HCT116 (cell line): ENCODE results near the gene IPO13. TPM values are rescaled to one million over a fixed set of nuclear protein-coding genes. Genes with fewer than 3 reads are reported as not detected.

Experiments
- ATAC-seq: fragments of 200-7000 bp; cut with Tn5 transposase; 2 replicates; pipeline ENCODE4 v1.9.1; 2020; ENCODE audit warnings: mild to moderate bottlenecking, moderate library complexity
- BruUV-seq: library from RNA; stranded (reverse); fragments of 400-500 nt; replicated peaks from 2 replicates; lab custom pipeline; 2021; lab: Mats Ljungman, UMichigan
- CTCF ChIA-PET: fragments of 300-600 bp; sonication (Branson Sonifier 250); formaldehyde crosslinking; loops from one replicate; lab custom pipeline; 2021; ENCODE audit warnings: antibody characterized with exemption; lab: Charles Lee
- POLR2A ChIA-PET: fragments of 300-600, 350-600 bp; sonication (Branson Sonifier 250); formaldehyde crosslinking; loops from one replicate; lab custom pipeline; 2021; ENCODE audit warnings: antibody characterized with exemption; lab: Charles Lee
- RAD21 ChIA-PET, 2 experiments: fragments of 300-600 bp; sonication (Branson Sonifier 250); formaldehyde crosslinking; loops; one replicate each; lab custom pipeline; 2023; ENCODE audit warnings: low total read pairs in 2 of 2; ENCODE audit not compliant: uncharacterized antibody in 2 of 2, unreplicated experiment in 2 of 2, low non-redundant PET in 1 of 2; lab: Charles Lee
- DNase-seq: peaks from one replicate; pipeline ENCODE4 v3.0.0-alpha.2; 2010; ENCODE audit warnings: low read depth, low spot score
- H2AFZ ChIP-seq: fragments of 200-600 bp; shearing (Covaris generic), sonication (generic); 2 replicates; pipeline ENCODE4 v1.6.1; 2017; ENCODE audit warnings: low read depth, mixed run types, mixed read lengths, antibody characterized with exemption, low read length; ENCODE audit not compliant: poor library complexity, severe bottlenecking
- H3K27ac ChIP-seq: 2 replicates; pipeline ENCODE4 v1.5.1; 2012; ENCODE audit warnings: low read depth, low read length
- H3K27me3 ChIP-seq: fragments of 200-600 bp; sonication (generic); 2 replicates; pipeline ENCODE4 v1.6.1; 2016; ENCODE audit warnings: mixed run types, low read length, mixed read lengths; ENCODE audit not compliant: insufficient read depth
- H3K36me3 ChIP-seq, 2 experiments: fragments of 200-500 bp in 1 of 2; fragments of 200-600 bp in 1 of 2; sonication (Bioruptor generic) in 1 of 2; sonication (generic) in 1 of 2; 2 replicates each; pipeline versions ENCODE4 v1.5.1 to v1.6.1; 2014 to 2016; ENCODE audit warnings: low read length in 2 of 2, inconsistent platforms in 1 of 2, mixed read lengths in 1 of 2, mixed run types in 1 of 2; ENCODE audit not compliant: insufficient read depth in 2 of 2, control insufficient read depth in 1 of 2
- H3K4me1 ChIP-seq, 2 experiments: fragments of 200-600 bp in 1 of 2; sonication (generic) in 1 of 2; 2 replicates each; pipeline versions ENCODE4 v1.5.1 to v1.6.1; 2012 to 2017; ENCODE audit warnings: low read length in 2 of 2, inconsistent platforms in 1 of 2, mild to moderate bottlenecking in 1 of 2, mixed read lengths in 1 of 2, mixed run types in 1 of 2, moderate library complexity in 1 of 2; ENCODE audit not compliant: insufficient read depth in 2 of 2, control insufficient read depth in 1 of 2
- H3K4me2 ChIP-seq: fragments of 200-600 bp; sonication (generic); 2 replicates; pipeline ENCODE4 v1.6.1; 2017; ENCODE audit warnings: mixed run types, low read length, mixed read lengths
- H3K4me3 ChIP-seq, 2 experiments: fragments of 200-600 bp in 1 of 2; sonication (generic) in 1 of 2; replicated peaks in 1 of 2; 2 replicates each; pipeline ENCODE4 v1.5.1; 2011 to 2016; ENCODE audit warnings: low read length in 2 of 2, control low read depth in 1 of 2, low read depth in 1 of 2, mild to moderate bottlenecking in 1 of 2, mixed read lengths in 1 of 2, mixed run types in 1 of 2
- H3K79me2 ChIP-seq: fragments of 200-600 bp; sonication (generic); 2 replicates; pipeline ENCODE4 v1.6.1; 2017; ENCODE audit warnings: mild to moderate bottlenecking, mixed run types, low read length, moderate library complexity, mixed read lengths; ENCODE audit not compliant: insufficient read depth
- H3K9ac ChIP-seq: fragments of 200-600 bp; sonication (generic); 2 replicates; pipeline ENCODE4 v1.6.1; 2016; ENCODE audit warnings: low read length, mixed read lengths
- H3K9me2 ChIP-seq: fragments of 200-600 bp; sonication (generic), shearing (Covaris generic); 2 replicates; pipeline ENCODE4 v1.6.1; 2017; ENCODE audit warnings: mixed run types, mild to moderate bottlenecking, moderate library complexity; ENCODE audit not compliant: insufficient read depth
- H3K9me3 ChIP-seq, 2 experiments: fragments of 200-500 bp in 1 of 2; fragments of 200-600 bp in 1 of 2; sonication (Bioruptor generic) in 1 of 2; sonication (generic) in 1 of 2; 2 replicates each; pipeline ENCODE4 v1.6.1; 2014 to 2017; ENCODE audit warnings: low read length in 2 of 2, mixed read lengths in 2 of 2, inconsistent platforms in 1 of 2, low read depth in 1 of 2, mild to moderate bottlenecking in 1 of 2, mixed run types in 1 of 2, moderate library complexity in 1 of 2; ENCODE audit not compliant: control insufficient read depth in 1 of 2, insufficient read depth in 1 of 2
- H4K20me1 ChIP-seq: fragments of 200-600 bp; sonication (generic), shearing (Covaris generic); 2 replicates; pipeline ENCODE4 v1.6.1; 2017; ENCODE audit warnings: mixed run types, mild to moderate bottlenecking, moderate library complexity; ENCODE audit not compliant: insufficient read depth
- CEBPB ChIP-seq: IDR thresholded peaks from 2 replicates; pipeline ENCODE4 v1.6.1; 2012; ENCODE audit warnings: low read depth
- EGR1 ChIP-seq: IDR thresholded peaks from 2 replicates; pipeline ENCODE4 v1.6.1; 2012; ENCODE audit warnings: low read depth
- EZH2 ChIP-seq: fragments of 200-600 bp; sonication (generic); IDR thresholded peaks from 2 replicates; pipeline ENCODE4 v1.6.1; 2017; ENCODE audit warnings: antibody characterized with exemption, mixed run types
- EZH2phosphoT487 ChIP-seq: fragments of 200-600 bp; IDR thresholded peaks from 2 replicates; pipeline ENCODE4 v1.6.1; 2018; ENCODE audit warnings: antibody characterized with exemption, borderline replicate concordance
- FOSL1 ChIP-seq: IDR thresholded peaks from 2 replicates; pipeline ENCODE4 v1.6.1; 2012; ENCODE audit warnings: low read depth
- JUND ChIP-seq: IDR thresholded peaks from 2 replicates; pipeline ENCODE4 v1.6.1; 2012
- POLR2A ChIP-seq: IDR thresholded peaks from 2 replicates; pipeline ENCODE4 v1.7.0; 2011; ENCODE audit warnings: borderline replicate concordance; ENCODE audit not compliant: insufficient read depth, insufficient read length; ENCODE audit errors: extremely low read depth
- RAD21 ChIP-seq: IDR thresholded peaks from 2 replicates; pipeline ENCODE4 v1.6.1; 2012; ENCODE audit warnings: low read depth, mild to moderate bottlenecking
- SIN3A ChIP-seq: IDR thresholded peaks from 2 replicates; pipeline ENCODE4 v1.6.1; 2012; ENCODE audit warnings: low read depth
- SP1 ChIP-seq: IDR thresholded peaks from 2 replicates; pipeline ENCODE4 v1.6.1; 2012; ENCODE audit warnings: low read depth
- SRF ChIP-seq: IDR thresholded peaks from 2 replicates; pipeline ENCODE4 v1.6.1; 2012; ENCODE audit warnings: low read depth
- TCF7L2 ChIP-seq: IDR thresholded peaks from 2 replicates; pipeline ENCODE4 v1.7.0; 2011; ENCODE audit warnings: borderline replicate concordance, inconsistent platforms; ENCODE audit not compliant: insufficient read depth, insufficient read length; ENCODE audit errors: extremely low read depth
- YY1 ChIP-seq: IDR thresholded peaks from 2 replicates; pipeline ENCODE4 v1.6.1; 2011; ENCODE audit warnings: low read length, low read depth, moderate library complexity, mild to moderate bottlenecking; ENCODE audit not compliant: insufficient replicate concordance; ENCODE audit errors: extremely low read depth
- ZFX ChIP-seq: fragments of 450-650 bp; IDR thresholded peaks from 2 replicates; pipeline ENCODE4 v1.6.1; 2017
- ZNF274 ChIP-seq: fragments of 200-500 bp; sonication (Bioruptor generic); IDR thresholded peaks from 2 replicates; pipeline ENCODE4 v1.6.1; 2014; ENCODE audit warnings: mild to moderate bottlenecking, low read depth, low read length, inconsistent platforms
- intact Hi-C: fragments of 100-400 bp; cut with micrococcal nuclease; formaldehyde crosslinking; loops from 2 replicates; pipeline ENCODE4 v1.10.0; 2022
- total RNA-seq: library from RNA; stranded (reverse); gene quantifications from one replicate; pipeline ENCODE4 v1.2.1, GENCODE V29; 2021; ENCODE audit not compliant: unreplicated experiment
- TF ChIP-seq, protein P1 (sequence below), 3 experiments: fragments of 200-600 bp in 1 of 3; sonication (generic) in 1 of 3; IDR thresholded peaks in 2 of 3; conservative IDR thresholded peaks in 1 of 3; 2 replicates each; pipeline ENCODE4 v1.5.1; 2012 to 2017; ENCODE audit warnings: low read depth in 2 of 3, low read length in 2 of 3, antibody characterized with exemption in 1 of 3, borderline replicate concordance in 1 of 3, control low read depth in 1 of 3, mild to moderate bottlenecking in 1 of 3, mixed read lengths in 1 of 3, mixed run types in 1 of 3, moderate library complexity in 1 of 3; ENCODE audit not compliant: insufficient read depth in 1 of 3
- TF ChIP-seq, protein P2 (sequence below): IDR thresholded peaks from 2 replicates; pipeline ENCODE4 v1.6.1; 2011; ENCODE audit warnings: mild to moderate bottlenecking, low read length, moderate library complexity; ENCODE audit not compliant: insufficient replicate concordance; ENCODE audit errors: extremely low read depth
- TF ChIP-seq, protein P3 (sequence below): IDR thresholded peaks from 2 replicates; pipeline ENCODE4 v1.6.1; 2012
- TF ChIP-seq, protein P4 (sequence below): IDR thresholded peaks from 2 replicates; pipeline ENCODE4 v1.6.1; 2012; ENCODE audit warnings: low read depth
- TF ChIP-seq, protein P5 (sequence below): IDR thresholded peaks from 2 replicates; pipeline ENCODE4 v1.6.1; 2012

IPO13 gene
- total RNA-seq, 1 experiment from 2014 or later: 18.7 TPM

DNA sequence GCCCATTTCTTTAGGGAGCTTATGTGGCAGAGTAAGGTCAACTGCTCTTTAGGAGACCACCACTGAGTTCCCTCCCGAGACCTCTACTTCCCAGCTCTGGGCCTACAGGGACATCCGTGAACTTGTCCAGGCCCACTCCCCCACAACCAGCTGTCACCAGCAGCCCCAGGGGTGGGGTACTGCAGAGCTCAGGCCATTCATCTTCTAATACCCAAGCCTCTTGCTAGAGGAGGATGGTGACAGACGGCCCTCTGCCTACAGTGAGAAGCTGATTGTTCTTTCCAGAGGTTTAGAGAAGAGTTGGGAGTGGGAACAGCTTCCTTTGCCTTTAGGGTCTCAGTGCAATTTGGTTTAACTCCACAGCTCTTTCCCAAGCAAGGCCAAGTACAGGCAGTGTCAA lies 46.4 kb upstream of the IPO13 start:
- no peak overlapping the region for H3K4me2 ChIP-seq
- no peaks in the 10 kb centered on the region for H3K79me2 ChIP-seq
- ChIA-PET POLR2A (no interaction called here), CTCF (no interaction called here), RAD21 (no interaction called here)
- H3K9me2 ChIP-seq: no peaks in the 10 kb centered on the region
- DNase-seq (no peak), ATAC-seq (no peak)
- no peak overlapping the region for H3K4me3 ChIP-seq
- no peak overlapping the region for H2AFZ ChIP-seq
- H3K27me3 ChIP-seq: peaks cover 2% of the 10 kb centered on the region; the same call in 1 of the 2 replicates
- H3K4me1 ChIP-seq: peaks cover 0 to 13% of the 10 kb centered on the region in 2 experiments; a peak in 1 of 4 replicates
- BruUV-seq: no TSS peak
- no peak overlapping the region for H3K9ac ChIP-seq
- H3K27ac ChIP-seq: no peak overlapping the region
- H3K36me3 ChIP-seq: no peaks in the 10 kb centered on the region
- intact Hi-C loops: no loop called here
- TF ChIP-seq TCF7L2 (no peak), ZNF274 (no peak), EZH2phosphoT487 (no peak), SRF (no peak), RAD21 (no peak), SIN3A (no peak), POLR2A (no peak), FOSL1 (no peak), ZFX (no peak), JUND (no peak), CEBPB (no peak), YY1 (no peak), EZH2 (no peak), SP1 (no peak), EGR1 (no peak)
- TF ChIP-seq, protein P1, sequence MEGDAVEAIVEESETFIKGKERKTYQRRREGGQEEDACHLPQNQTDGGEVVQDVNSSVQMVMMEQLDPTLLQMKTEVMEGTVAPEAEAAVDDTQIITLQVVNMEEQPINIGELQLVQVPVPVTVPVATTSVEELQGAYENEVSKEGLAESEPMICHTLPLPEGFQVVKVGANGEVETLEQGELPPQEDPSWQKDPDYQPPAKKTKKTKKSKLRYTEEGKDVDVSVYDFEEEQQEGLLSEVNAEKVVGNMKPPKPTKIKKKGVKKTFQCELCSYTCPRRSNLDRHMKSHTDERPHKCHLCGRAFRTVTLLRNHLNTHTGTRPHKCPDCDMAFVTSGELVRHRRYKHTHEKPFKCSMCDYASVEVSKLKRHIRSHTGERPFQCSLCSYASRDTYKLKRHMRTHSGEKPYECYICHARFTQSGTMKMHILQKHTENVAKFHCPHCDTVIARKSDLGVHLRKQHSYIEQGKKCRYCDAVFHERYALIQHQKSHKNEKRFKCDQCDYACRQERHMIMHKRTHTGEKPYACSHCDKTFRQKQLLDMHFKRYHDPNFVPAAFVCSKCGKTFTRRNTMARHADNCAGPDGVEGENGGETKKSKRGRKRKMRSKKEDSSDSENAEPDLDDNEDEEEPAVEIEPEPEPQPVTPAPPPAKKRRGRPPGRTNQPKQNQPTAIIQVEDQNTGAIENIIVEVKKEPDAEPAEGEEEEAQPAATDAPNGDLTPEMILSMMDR (IDR thresholded peaks at IDR 0.05 in 2 of 3, conservative IDR thresholded peaks at IDR 0.05 in 1 of 3; ENCODE audit: borderline replicate concordance in 1 of 3, insufficient read depth in 1 of 3, low read depth in 2 of 3, low read length in 2 of 3): no peak
- TF ChIP-seq, protein P2, sequence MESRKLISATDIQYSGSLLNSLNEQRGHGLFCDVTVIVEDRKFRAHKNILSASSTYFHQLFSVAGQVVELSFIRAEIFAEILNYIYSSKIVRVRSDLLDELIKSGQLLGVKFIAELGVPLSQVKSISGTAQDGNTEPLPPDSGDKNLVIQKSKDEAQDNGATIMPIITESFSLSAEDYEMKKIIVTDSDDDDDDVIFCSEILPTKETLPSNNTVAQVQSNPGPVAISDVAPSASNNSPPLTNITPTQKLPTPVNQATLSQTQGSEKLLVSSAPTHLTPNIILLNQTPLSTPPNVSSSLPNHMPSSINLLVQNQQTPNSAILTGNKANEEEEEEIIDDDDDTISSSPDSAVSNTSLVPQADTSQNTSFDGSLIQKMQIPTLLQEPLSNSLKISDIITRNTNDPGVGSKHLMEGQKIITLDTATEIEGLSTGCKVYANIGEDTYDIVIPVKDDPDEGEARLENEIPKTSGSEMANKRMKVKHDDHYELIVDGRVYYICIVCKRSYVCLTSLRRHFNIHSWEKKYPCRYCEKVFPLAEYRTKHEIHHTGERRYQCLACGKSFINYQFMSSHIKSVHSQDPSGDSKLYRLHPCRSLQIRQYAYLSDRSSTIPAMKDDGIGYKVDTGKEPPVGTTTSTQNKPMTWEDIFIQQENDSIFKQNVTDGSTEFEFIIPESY: no peak
- TF ChIP-seq, protein P3, sequence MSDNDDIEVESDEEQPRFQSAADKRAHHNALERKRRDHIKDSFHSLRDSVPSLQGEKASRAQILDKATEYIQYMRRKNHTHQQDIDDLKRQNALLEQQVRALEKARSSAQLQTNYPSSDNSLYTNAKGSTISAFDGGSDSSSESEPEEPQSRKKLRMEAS: no peak
- TF ChIP-seq, protein P4, sequence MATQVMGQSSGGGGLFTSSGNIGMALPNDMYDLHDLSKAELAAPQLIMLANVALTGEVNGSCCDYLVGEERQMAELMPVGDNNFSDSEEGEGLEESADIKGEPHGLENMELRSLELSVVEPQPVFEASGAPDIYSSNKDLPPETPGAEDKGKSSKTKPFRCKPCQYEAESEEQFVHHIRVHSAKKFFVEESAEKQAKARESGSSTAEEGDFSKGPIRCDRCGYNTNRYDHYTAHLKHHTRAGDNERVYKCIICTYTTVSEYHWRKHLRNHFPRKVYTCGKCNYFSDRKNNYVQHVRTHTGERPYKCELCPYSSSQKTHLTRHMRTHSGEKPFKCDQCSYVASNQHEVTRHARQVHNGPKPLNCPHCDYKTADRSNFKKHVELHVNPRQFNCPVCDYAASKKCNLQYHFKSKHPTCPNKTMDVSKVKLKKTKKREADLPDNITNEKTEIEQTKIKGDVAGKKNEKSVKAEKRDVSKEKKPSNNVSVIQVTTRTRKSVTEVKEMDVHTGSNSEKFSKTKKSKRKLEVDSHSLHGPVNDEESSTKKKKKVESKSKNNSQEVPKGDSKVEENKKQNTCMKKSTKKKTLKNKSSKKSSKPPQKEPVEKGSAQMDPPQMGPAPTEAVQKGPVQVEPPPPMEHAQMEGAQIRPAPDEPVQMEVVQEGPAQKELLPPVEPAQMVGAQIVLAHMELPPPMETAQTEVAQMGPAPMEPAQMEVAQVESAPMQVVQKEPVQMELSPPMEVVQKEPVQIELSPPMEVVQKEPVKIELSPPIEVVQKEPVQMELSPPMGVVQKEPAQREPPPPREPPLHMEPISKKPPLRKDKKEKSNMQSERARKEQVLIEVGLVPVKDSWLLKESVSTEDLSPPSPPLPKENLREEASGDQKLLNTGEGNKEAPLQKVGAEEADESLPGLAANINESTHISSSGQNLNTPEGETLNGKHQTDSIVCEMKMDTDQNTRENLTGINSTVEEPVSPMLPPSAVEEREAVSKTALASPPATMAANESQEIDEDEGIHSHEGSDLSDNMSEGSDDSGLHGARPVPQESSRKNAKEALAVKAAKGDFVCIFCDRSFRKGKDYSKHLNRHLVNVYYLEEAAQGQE: no peak
- TF ChIP-seq, protein P5, sequence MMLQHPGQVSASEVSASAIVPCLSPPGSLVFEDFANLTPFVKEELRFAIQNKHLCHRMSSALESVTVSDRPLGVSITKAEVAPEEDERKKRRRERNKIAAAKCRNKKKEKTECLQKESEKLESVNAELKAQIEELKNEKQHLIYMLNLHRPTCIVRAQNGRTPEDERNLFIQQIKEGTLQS: no peak
- no peaks in the 10 kb centered on the region for H4K20me1 ChIP-seq
- H3K9me3 ChIP-seq: no peaks in the 10 kb centered on the region
